GM21576 (cell line): ENCODE measurements around the gene DIP2C.
"Not testable (repeated sequence)": the region's sequence is repeated elsewhere in the genome, so short reads cannot be mapped to it uniquely, and the experiment has no call there.

Source experiments
- ATAC-seq: cut with Tn5 transposase; IDR thresholded peaks from one replicate; pipeline ENCODE4 v1.9.1; 2021; ENCODE audit warnings: mild to moderate bottlenecking, moderate library complexity; ENCODE audit not compliant: unreplicated experiment

Gene DIP2C

DNA sequence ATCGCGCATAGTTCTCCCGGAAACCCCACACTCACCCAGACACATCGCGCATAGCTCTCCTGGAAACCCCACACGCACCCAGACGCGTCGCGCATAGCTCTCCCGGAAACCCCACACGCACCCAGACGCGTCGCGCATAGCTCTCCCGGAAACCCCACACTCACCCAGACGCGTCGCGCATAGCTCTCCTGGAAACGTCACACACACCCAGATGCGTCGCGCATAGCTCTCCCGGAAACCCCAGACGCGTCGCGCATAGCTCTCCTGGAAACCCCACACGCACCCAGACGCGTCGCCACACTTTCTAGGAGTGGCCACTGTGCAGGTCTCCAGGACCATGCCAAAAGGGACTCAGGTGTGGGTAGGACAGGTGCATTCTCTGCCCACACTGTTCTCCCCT, 341.7 kb downstream of the DIP2C start:
- ATAC-seq: not testable (repeated sequence)

DNA sequence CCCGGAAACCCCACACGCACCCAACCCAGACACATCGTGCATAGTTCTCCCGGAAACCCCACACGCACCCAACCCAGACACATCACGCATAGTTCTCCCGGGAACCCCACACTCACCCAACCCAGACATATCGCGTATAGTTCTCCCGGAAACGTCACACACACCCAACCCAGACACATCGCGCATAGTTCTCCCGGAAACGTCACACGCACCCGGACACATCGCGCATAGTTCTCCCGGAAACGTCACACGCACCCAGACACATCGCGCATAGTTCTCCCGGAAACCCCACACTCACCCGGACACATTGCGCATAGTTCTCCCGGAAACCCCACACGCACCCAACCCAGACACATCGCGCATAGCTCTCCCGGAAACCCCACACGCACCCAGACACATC, 342.3 kb downstream of the DIP2C start:
- not testable (repeated sequence) for ATAC-seq

DNA sequence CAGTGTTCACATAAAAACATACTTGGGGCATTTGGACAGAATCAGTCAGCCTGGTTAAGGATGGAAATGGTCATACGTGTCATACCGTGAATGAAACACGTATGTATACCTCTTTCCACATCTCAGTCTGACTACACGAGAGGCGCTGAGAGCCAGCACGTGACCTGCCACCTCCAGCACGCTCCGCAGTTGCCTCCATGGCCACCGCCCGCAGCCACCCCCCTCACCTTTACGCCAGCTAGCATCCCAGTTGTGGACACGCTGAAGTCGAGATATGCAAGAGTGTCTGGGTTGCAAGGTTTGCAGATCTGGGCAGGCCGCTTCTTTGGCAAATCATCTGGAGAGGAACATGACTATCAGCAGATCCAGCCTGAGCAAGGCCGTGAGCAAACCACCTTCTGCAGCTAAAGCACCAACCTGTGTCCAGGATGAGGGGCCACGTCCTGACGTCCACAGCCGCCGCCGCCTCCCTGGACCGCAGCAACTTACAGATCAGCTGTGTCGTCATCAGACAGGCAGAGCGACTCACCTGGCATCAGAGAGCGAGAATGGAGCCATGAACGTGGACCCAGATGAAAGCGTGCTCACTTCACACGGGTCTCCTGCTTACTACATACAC, 344.8 kb downstream of the DIP2C start:
- ATAC-seq: no peak

DNA sequence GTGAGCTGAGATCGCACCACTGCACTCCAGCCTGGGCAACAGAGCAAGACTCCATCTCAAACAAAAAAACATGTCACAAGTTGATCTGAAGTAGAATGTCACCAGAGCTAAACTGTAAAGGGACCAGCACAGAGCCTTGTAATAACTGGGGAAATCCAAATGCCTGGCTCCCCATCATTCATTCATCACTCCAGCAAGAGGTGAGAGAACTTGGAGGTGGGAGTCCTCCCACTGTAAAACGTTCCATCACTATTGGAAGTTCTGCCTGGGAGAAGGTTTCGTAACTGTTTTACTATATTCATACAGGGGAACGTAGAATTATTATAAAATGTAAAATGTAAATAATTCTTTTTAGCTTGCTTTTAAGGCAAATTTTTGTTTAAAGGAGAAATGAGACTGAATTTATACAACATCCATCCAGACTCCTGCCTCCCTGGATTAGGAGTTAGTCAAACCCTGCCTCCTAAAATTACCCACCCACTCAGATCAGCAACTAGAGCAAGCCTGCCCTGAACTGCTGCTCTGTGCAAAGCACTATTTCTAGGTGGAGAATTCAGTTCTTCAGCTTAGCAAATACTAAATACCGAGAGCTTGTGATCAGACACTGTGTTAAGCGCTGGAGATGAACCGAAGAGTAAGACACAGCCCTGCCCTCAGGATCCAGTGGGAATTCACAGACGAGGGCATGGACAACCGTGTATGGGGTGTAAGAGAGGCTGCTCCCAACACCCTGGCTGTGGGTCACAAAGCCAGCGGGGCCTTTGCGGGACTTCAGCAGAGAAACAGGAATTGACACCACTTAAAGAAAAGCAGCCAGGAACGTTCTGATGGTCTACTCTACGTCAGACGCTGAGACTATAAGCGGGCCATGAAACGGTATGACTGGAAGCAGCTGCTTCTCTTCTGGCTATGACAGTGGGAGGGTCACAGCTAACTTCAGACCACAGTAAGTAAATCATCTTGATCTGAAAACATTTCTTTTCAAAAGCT, 345.9 kb downstream of the DIP2C start:
- no peak for ATAC-seq

DNA sequence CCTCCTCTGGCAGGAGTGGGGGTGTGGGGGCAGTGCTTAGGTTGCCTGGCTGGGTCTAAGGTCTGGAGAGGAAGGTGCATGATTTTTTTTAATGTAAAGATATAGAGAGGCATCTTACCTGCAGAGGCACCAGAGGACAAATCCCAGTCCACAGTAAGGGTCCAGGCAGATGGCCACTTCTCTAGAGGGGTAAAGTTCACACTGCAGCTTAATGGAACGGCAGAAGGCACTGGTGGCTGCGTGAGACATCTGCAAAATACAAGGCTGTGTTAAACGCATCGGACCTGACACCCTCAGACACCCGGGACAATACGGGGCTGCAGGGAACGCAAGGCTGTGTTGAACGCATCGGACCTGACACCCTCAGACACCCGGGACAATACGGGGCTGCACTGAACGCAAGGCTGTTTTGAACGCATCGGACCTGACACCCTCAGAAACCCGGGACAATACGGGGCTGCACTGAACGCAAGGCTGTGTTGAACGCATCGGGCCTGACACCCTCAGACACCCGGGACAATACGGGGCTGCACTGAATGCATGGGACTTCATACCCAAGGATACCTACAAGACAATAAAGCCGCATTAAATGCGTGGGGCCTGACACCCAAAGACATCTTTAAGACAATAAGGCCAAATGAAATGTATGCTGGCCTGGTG, 348.3 kb downstream of the DIP2C start:
- ATAC-seq: no peak

DNA sequence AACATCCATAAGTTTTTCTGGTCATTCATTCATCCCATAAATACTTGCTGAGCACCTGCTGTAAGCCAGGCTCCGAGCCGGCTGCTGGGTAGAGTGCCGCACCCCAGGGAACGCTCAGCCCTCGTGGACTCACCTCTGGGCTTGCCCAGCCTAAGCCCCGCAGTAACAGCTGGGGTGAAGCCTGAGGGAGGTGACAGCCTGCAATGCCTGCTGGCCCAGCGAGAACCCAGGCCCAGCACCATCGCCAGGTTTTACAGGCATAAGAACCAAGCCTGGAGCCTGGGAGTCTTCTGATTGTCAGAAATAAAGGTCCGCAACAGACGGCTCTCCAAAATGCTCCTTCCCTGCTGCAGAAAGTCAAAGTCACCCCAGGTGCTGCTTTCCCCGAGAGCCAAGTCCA, 348.8 kb downstream of the DIP2C start:
- ATAC-seq: no peak

DNA sequence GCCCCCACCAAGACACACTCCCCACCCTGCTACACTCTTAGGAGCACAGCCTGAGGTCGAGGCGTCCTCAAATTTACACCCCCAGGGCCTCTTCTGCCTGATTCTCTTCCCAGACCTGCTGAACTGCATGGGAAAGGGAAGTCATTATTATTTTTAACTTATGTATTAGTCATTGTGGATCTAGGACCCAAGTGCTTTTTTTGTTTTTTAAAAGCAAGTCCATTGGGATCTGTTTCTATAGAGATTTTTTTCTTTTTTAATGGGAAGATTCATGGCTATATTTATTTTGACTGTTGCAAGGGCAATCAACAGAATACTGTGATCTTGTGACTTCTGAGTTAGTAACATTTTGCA, 350.5 kb downstream of the DIP2C start:
- no peak for ATAC-seq

DNA sequence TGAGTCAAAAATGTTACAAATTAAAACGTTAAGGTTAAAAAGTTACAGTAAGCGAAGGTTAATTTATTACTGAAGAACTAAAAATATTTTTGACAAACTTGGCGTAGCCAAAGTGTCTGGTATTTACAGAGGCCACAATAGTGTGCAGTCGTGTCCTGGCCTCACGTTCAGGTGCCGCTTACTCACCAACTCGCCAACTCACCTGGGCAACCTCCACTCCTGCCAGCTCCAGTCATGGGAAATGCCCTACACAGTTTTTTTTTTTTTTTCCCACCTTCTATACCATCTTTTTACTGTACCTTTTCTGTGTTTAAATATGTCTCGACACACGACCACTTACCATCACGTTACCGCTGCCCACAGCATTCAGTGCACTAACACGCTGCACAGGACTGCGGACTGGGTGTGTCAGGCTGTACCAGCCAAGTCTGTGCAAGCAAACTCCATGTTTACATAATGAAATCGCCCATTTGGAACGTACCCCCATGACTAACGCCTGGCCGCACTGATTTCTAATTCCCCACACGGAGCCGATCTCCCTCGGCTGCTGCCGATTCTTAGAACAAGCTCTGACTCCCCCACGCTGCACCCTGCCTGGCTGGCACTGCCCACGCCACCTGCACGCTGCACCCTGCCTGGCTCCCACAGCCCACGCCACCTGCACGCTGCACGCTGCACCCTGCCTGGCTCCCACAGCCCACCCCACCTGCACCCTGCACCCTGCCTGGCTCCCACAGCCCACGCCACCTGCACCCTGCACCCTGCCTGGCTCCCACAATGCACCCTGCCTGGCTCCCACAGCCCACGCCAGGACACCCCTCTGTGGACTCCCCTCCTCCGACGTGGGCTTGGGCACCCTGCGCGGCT, 351.1 kb downstream of the DIP2C start:
- no peak for ATAC-seq

DNA sequence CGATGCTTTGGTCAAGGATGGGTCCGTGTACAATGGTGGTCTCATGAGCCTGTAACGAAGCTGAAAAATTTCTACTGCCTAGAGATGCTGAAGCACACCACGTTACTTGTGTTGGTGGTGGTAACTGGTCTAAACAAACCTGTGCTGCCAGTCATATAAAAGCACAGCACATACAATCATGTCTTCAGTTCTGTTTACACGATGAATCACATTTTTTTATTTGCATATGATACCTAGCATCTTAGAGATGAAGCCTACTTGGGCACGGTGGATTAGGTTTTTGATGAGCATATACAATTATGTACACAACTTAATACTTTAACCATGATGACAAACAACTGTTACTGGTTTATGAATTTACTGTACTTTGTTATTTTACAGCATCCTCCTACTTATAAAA, 353.2 kb downstream of the DIP2C start:
- ATAC-seq: no peak

DNA sequence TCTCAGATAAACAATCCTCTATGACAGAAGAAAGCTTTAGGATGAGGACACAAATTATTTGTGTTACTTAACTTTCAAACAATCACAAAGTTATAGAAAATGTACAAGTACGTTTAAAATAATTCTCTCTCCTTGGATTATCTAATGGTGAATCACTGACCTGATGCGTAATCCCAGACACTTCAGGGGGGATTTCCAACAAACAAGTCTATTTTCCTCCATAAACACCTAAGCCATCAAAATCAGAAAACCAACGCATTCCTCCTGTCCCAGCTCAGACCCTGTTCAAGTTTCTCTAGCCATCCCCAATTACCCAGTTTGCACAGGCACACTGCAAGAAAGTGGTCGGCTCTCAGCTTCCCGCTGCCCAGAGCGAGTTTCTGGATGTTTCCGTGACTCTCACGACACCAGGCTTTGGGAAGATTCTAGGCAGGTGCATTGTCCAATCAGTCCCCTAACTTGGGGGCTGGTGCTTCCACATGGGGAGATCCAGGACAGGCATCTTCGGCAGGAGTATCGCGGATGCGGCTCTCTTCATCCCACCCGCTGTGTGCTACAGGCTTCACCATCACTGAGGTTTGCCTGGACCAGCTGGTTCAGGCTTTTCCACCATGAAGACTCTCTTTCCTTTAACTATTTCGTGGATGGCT, 354.2 kb downstream of the DIP2C start:
- ATAC-seq: no peak

DNA sequence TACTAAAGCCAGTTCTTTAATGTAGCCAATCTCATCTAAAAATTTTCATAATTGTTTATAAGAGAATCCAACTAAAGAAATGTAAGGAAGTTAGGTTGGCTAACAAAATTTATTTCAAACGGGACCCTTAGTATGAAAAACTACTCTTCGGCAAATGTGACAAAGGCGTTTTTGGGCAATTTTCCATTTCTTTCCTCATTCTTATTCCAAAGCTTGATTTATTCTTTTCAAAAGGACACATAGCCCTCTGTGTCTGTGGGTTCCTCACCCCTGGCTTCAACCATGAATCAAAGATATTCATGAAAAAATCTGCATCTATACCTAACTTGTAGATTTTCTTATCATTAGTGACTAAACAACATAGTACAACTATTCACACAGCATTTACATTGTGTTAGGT, 358.3 kb downstream of the DIP2C start:
- ATAC-seq: no peak

DNA sequence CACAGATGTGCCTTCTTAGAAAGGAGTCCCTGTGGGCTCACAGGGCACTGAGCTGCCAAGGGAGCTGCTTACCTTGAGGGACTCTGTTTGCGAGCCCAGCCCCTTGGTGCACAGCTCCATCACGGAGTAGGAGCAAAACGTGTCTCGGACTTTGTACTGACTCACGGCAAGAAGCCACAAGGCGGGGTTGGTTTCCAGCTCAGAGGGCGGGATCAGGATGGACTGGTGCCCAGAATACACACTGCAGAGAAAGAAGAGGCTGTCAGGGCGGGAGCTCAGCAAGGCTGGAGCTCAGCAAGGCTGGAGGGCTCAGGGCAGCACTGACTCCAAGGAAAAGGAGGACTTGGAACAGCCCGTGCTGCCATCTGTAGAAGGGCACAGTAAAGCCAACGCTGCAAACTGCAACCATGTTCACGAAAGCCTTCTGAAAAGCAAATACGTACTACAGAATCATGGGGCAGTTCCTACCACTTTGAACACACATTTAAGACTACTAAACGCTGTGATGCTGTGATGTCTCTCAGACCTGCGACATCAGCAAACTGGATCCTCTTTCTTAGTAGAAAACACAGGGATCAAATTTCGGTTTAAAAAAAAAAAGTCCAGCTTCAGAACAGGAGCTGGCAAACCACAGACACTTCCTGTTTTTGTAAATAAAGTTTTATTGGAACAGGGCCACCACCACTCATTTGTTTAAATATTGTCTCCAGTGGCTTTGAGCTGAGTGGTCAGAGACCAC, 359.9 kb downstream of the DIP2C start:
- ATAC-seq: no peak

DNA sequence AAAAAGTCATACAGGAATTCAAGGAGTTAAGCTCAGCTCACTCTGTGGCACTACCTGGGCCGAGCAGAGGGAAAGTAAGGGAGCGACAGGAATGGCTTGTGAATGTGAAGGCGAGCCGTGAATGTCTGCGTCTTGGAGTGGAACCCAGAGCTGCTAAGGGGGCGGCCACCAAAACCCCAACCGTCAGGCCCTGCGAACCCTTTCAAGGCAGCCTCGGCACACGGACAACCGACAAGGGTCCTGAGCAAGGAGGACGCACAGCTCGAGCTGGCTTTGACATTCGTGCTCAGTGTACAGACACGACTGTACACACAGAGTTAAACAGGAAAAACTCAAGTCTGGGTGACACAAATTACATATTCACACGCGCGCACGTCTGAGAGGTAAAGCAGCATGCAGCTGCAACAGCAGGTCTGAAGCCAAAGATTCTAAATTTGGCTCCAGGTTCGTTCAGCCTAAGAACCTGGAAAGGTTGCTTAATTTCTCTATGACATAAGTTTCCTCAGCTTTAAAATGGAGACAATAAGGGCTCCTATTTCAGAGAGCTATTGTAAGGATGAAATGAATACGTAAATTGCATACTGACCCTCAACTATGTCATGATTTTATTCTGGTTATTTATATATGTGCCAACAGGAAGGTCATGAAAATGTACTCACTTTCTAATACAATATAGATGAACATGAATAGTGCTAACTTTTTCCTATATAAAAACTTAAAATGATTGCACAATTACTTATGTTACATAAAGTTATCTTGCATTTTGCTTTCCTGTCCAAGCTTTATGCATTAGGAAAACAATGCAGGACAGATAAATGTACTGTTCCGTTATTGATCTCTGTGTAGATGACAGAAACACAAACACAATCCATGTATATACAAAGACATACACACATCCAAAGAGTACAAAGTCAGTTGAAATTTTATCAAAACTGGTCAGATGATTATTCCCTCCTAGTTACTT, 361.3 kb downstream of the DIP2C start:
- ATAC-seq: no peak

DNA sequence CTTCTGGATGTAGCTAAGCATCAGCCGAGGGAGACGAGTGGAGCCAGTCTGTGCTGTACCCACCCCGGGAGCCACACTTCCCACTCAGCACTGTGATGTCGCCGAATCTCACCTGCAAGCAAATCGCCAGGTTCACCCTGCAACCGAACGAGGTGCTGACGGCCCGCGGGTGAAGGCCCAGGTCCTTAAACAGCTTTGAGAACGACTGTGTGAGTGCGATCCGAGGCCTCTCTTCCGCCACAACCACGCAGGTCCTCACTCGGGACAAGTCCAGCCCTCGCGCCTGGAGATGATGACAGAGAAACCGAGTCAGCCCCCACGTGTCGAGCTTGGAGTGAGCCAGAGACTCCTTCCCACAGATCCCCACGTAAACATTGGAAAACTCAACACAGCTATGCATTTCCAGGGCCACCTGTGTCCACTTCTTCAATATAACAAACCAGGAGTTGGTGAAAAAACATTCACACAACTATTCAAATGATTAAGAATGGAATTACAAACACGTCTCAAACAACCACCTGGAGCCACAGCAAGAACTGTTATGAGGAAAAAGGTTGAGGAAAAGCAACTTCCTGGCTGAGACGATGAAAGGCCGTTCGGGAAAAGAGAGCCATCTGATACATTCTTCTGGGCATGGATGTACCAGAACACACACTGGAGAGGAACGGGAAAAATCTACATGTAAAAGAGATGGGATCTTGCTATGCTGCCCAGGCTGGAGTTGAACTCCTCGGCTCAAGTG, 362.4 kb downstream of the DIP2C start:
- no peak for ATAC-seq

DNA sequence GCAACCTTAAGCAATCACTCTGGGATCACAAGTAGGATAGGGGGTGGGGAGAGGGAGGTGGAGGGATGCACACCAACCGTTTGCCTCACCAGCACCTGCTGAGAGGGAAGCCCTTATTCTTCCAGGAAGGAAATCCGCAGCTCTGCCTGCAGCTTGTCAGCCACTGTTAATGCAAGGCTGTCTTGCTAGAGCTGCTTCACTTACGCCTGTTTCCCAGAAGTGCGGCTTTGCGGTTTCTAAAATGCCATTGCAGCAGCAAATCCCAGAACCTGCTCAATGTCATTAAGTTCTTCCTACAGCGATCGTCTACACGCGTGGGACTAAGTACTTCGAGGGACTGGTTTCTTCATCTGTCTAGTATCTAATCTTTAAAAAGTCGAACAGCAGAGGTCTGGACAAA, 363.1 kb downstream of the DIP2C start:
- no peak for ATAC-seq

DNA sequence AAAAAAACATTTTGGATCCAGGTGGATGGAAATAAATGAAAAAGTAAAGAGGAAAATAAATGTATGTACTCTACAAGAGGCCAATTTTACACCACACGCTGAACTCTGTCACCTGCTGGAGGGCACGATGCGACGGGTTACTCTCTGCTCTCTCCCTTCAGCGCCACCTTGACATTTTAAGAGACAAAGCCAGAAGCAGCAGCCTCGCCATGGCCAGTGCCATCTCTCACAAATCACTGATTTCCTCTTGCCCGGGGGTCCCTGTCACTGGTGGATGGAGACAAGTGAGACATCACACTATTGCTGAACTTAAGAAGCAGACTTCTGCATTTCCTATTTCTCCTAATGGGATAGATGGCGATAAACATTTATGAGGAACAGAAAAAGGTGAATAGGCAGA, 364.2 kb downstream of the DIP2C start:
- ATAC-seq: no peak

DNA sequence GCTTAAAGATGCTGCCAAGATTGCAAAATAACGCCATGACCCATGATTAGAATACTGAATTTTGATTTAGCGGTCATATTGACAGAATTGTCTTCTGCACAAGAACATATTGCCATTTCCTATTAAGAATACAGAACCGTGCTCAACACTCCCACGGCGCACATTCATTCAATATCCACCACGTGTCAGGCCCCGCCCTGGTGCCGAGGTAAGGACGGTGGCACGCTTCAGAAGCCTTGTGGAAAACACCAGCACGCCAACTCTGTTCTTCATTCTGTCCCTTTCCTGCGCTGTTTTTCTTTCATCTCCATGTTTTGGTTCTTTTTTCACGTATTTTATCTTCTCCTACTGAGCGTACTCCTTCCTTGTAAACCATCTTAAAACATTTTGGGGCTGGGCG, 364.9 kb downstream of the DIP2C start:
- ATAC-seq: no peak
